Endothelial cell of umbilical vein (primary cell): ENCODE results near the gene RASAL3. TPM values are rescaled to one million over a fixed set of nuclear protein-coding genes. Genes with fewer than 3 reads are reported as not detected.

Experiments used
- BruUV-seq: library from RNA; stranded (reverse); fragments of 400-500 nt; replicated peaks from 2 replicates; lab custom pipeline; 2021; lab: Mats Ljungman, UMichigan
- CTCF ChIA-PET: fragments of 300-600, 350-600 bp; sonication (Branson Sonifier 250); formaldehyde crosslinking; loops from one replicate; lab custom pipeline; 2021; ENCODE audit warnings: antibody characterized with exemption, inconsistent platforms; lab: Charles Lee
- POLR2A ChIA-PET: fragments of 300-600, 350-600 bp; sonication (Branson Sonifier 250); formaldehyde crosslinking; loops from one replicate; lab custom pipeline; 2021; ENCODE audit warnings: antibody characterized with exemption, inconsistent platforms; lab: Charles Lee
- DNase-seq: peaks from one replicate; pipeline ENCODE4 v3.0.0-alpha.2; 2011; ENCODE audit warnings: low read depth, low spot score
- FAIRE-seq: peaks from 2 replicates; lab custom pipeline; 2011; peaks lifted over from hg19 to GRCh38; lab: Jason Lieb, UNC
- H2AFZ ChIP-seq: 2 replicates; pipeline ENCODE4 v1.6.0; 2012; ENCODE audit warnings: low read depth, low read length, control low read depth, inconsistent platforms
- H3K27ac ChIP-seq: 2 replicates; pipeline ENCODE4 v1.5.1; 2011; ENCODE audit warnings: low read depth, mild to moderate bottlenecking, control low read depth, low read length, moderate library complexity; ENCODE audit not compliant: insufficient read depth
- H3K27me3 ChIP-seq, 2 experiments: 2 replicates each; pipeline versions ENCODE4 v1.6.0 to v1.6.1; 2011; ENCODE audit warnings: low read length in 2 of 2, mixed read lengths in 1 of 2; ENCODE audit not compliant: control insufficient read depth in 2 of 2, insufficient read depth in 2 of 2
- H3K36me3 ChIP-seq, 2 experiments: 2 replicates in 1 of 2; 3 replicates in 1 of 2; pipeline ENCODE4 v1.5.1; 2011; ENCODE audit warnings: low read length in 2 of 2, mild to moderate bottlenecking in 1 of 2, moderate library complexity in 1 of 2; ENCODE audit not compliant: control insufficient read depth in 2 of 2, insufficient read depth in 2 of 2; ENCODE audit errors: extremely low read depth in 1 of 2
- H3K4me1 ChIP-seq: 3 replicates; pipeline ENCODE4 v1.5.1; 2011; ENCODE audit warnings: mild to moderate bottlenecking, low read length; ENCODE audit not compliant: control insufficient read depth, insufficient read depth; ENCODE audit errors: extremely low read depth
- H3K4me2 ChIP-seq: 2 replicates; pipeline ENCODE4 v1.6.1; 2011; ENCODE audit warnings: low read length, control low read depth, mixed read lengths; ENCODE audit not compliant: insufficient read depth
- H3K4me3 ChIP-seq, 3 experiments: fragments of 200-600 bp in 1 of 3; sonication (generic), shearing (Covaris generic) in 1 of 3; replicated peaks in 1 of 3; 2 replicates each; pipeline ENCODE4 v1.5.1; 2011 to 2016; ENCODE audit warnings: control low read depth in 3 of 3, low read length in 3 of 3, mild to moderate bottlenecking in 2 of 3, inconsistent platforms in 1 of 3, low read depth in 1 of 3, moderate library complexity in 1 of 3; ENCODE audit not compliant: insufficient read depth in 1 of 3
- H3K79me2 ChIP-seq: 2 replicates; pipeline ENCODE4 v1.6.0; 2012; ENCODE audit warnings: low read length, inconsistent platforms; ENCODE audit not compliant: control insufficient read depth, insufficient read depth
- H3K9ac ChIP-seq: replicated peaks from 2 replicates; pipeline ENCODE3; 2011; ENCODE audit warnings: low read length, control low read depth; ENCODE audit not compliant: insufficient read depth; ENCODE audit errors: extremely low read depth
- H3K9me1 ChIP-seq: replicated peaks from 3 replicates; pipeline ENCODE4 v1.6.0; 2011; ENCODE audit warnings: mild to moderate bottlenecking, low read length; ENCODE audit not compliant: control insufficient read depth, insufficient read depth; ENCODE audit errors: extremely low read depth
- H3K9me3 ChIP-seq: replicated peaks from 2 replicates; pipeline ENCODE4 v1.5.1; 2012; ENCODE audit warnings: low read length, inconsistent platforms; ENCODE audit not compliant: control insufficient read depth, insufficient read depth
- H4K20me1 ChIP-seq: replicated peaks from 2 replicates; pipeline ENCODE3; 2011; ENCODE audit warnings: mild to moderate bottlenecking, low read length; ENCODE audit not compliant: control insufficient read depth, insufficient read depth; ENCODE audit errors: extremely low read depth
- CTCF ChIP-seq, 2 donors: IDR thresholded peaks; 1 replicate in 1 of 2; 2 replicates in 1 of 2; pipeline ENCODE4 v1.5.1; 2011; ENCODE audit warnings: low read length in 2 of 2, mild to moderate bottlenecking in 2 of 2, moderate library complexity in 2 of 2, control low read depth in 1 of 2, inconsistent platforms in 1 of 2, low read depth in 1 of 2; ENCODE audit not compliant: insufficient read depth in 1 of 2; ENCODE audit errors: extremely low read depth in 1 of 2
- EZH2 ChIP-seq: IDR thresholded peaks from 2 replicates; pipeline ENCODE4 v1.6.1; 2012; ENCODE audit warnings: borderline replicate concordance, low read depth, mild to moderate bottlenecking, moderate library complexity, low read length, inconsistent platforms; ENCODE audit not compliant: severe bottlenecking
- FOS ChIP-seq: IDR thresholded peaks from 2 replicates; pipeline ENCODE4 v1.6.1; 2011; ENCODE audit warnings: mild to moderate bottlenecking, low read length, moderate library complexity, borderline replicate concordance; ENCODE audit not compliant: insufficient read depth
- GATA2 ChIP-seq: IDR thresholded peaks from 2 replicates; pipeline ENCODE4 v1.7.0; 2011; ENCODE audit warnings: low read depth, mild to moderate bottlenecking, moderate library complexity, mixed read lengths, low read length; ENCODE audit not compliant: insufficient read length, insufficient read depth
- JUN ChIP-seq: IDR thresholded peaks from 2 replicates; pipeline ENCODE4 v1.6.1; 2011; ENCODE audit warnings: borderline replicate concordance, low read depth; ENCODE audit not compliant: insufficient read length, insufficient read depth
- MAX ChIP-seq: IDR thresholded peaks from 2 replicates; pipeline ENCODE4 v1.6.1; 2011; ENCODE audit not compliant: insufficient read depth, insufficient read length
- MYC ChIP-seq: IDR thresholded peaks from one replicate; pipeline ENCODE4 v1.6.1; 2011; ENCODE audit warnings: mild to moderate bottlenecking, low read depth, low read length
- POLR2A ChIP-seq: IDR thresholded peaks from 2 replicates; pipeline ENCODE4 v1.6.1; 2012; ENCODE audit warnings: low read depth, mild to moderate bottlenecking, control low read depth, low read length
- POLR2AphosphoS5 ChIP-seq: IDR thresholded peaks from 2 replicates; pipeline ENCODE4 v1.6.1; 2012; ENCODE audit warnings: low read depth, mild to moderate bottlenecking, control low read depth, low read length, moderate library complexity; ENCODE audit not compliant: insufficient read depth
- dilution Hi-C: fragments of 300-500 bp; cut with MboI; formaldehyde crosslinking; loops from one replicate; pipeline ENCODE4 v1.15.0; 2019; ENCODE audit warnings: low sequenced_read_pairs; ENCODE audit not compliant: extremely low pct_ligation_motif_present
- intact Hi-C: fragments of 100-400 bp; cut with micrococcal nuclease; formaldehyde crosslinking; loops from one replicate; pipeline ENCODE4 v1.10.0; 2022
- polyA plus RNA-seq, 4 experiments: library from polyadenylated mRNA; depleted of rRNA in 3 of 4; stranded (reverse) in 3 of 4; unstranded in 1 of 4; fragments of >200 nt; gene quantifications; 2 replicates each; pipeline versions ENCODE4 v1.2.1 to v1.2.3, GENCODE V29; 2011 to 2012; ENCODE audit warnings: missing spikeins in 1 of 4
- total RNA-seq: library from RNA; stranded (reverse); gene quantifications from 2 replicates; pipeline ENCODE4 v1.2.3, GENCODE V29; 2021

The RASAL3 gene
- total and polyA plus RNA-seq, 2 donors (not counting 3 experiments of a cell fraction or from before 2014, with no cell fraction given), result 4.1 to 5.7 TPM

- H3K9ac ChIP-seq, result no peak overlapping the region
- POLR2A ChIA-PET, result no interaction called here
- no TSS peak for BruUV-seq
Observed at GRCh38 chr19:15404780-15405211, 59.5 kb downstream of the RASAL3 start.

More at GRCh38 chr19:15404780-15405211, 59.5 kb downstream of the RASAL3 start:
- Histone ChIP-seq H3K36me3 (peaks cover 3 to 39% of the 10 kb centered on the region in 2 experiments), H3K4me2 (no peak overlapping the region), H3K27ac (no peak overlapping the region), H3K27me3 (no peaks in the 10 kb centered on the region), H3K79me2 (peaks cover 69% of the 10 kb centered on the region), H2AFZ (no peak overlapping the region), H4K20me1 (peaks cover 3% of the 10 kb centered on the region), H3K4me3 (no peak overlapping the region), H3K9me1 (no peaks in the 10 kb centered on the region), H3K4me1 (no peaks in the 10 kb centered on the region), H3K9me3 (no peaks in the 10 kb centered on the region)
- TF ChIP-seq JUN (no peak), MAX (no peak), FOS (no peak), POLR2AphosphoS5 (no peak), CTCF (IDR thresholded peaks at IDR 0.05; ENCODE audit: extremely low read depth in 1 of 2, insufficient read depth in 1 of 2, low read depth in 1 of 2, low read length in 2 of 2) (no peak), POLR2A (no peak), MYC (no peak), GATA2 (no peak), EZH2 (no peak)
- CTCF ChIA-PET, result interaction anchor here (1.2 kb wide), 1 partner anchor 151 kb away, joined by 4 read pairs; no protein-coding TSS in a partner anchor
- DNase-seq (no peak), FAIRE-seq (no peak)
- intact Hi-C loops (no loop called here), dilution Hi-C loops (no loop called here)
